Keratinocyte (primary cell): Measurements from ENCODE around the gene ATF7. TPM values are rescaled to one million over a fixed set of nuclear protein-coding genes. Genes with fewer than 3 reads are reported as not detected.

Experiments used
- DNase-seq: peaks from one replicate; pipeline ENCODE4 v3.0.0-alpha.2; 2011; ENCODE audit warnings: low read depth, missing footprints, low spot score
- FAIRE-seq: peaks from 2 replicates; lab custom pipeline; 2011; peaks lifted over from hg19 to GRCh38; lab: Jason Lieb, UNC
- H2AFZ ChIP-seq: 2 replicates; pipeline ENCODE4 v1.6.0; 2012; ENCODE audit warnings: low read length, control low read depth, inconsistent platforms; ENCODE audit not compliant: control insufficient read depth
- H3K27ac ChIP-seq: 2 replicates; pipeline ENCODE4 v1.5.1; 2011; ENCODE audit warnings: low read length; ENCODE audit not compliant: control insufficient read depth, insufficient read depth
- H3K27me3 ChIP-seq: 3 replicates; pipeline ENCODE4 v1.6.0; 2011; ENCODE audit warnings: low read length; ENCODE audit not compliant: control insufficient read depth, insufficient read depth; ENCODE audit errors: extremely low read depth
- H3K36me3 ChIP-seq, 2 experiments: 2 replicates in 1 of 2; 3 replicates in 1 of 2; pipeline ENCODE4 v1.5.1; 2011; ENCODE audit warnings: low read length in 2 of 2, mild to moderate bottlenecking in 1 of 2; ENCODE audit not compliant: control insufficient read depth in 2 of 2, insufficient read depth in 2 of 2; ENCODE audit errors: extremely low read depth in 1 of 2
- H3K4me1 ChIP-seq: 3 replicates; pipeline ENCODE4 v1.5.1; 2011; ENCODE audit warnings: low read length; ENCODE audit not compliant: control insufficient read depth, insufficient read depth; ENCODE audit errors: extremely low read depth
- H3K4me2 ChIP-seq: 3 replicates; pipeline ENCODE4 v1.6.0; 2011; ENCODE audit warnings: low read depth, low read length; ENCODE audit not compliant: control insufficient read depth, insufficient read depth; ENCODE audit errors: extremely low read depth
- H3K4me3 ChIP-seq, 3 experiments: fragments of 200-600 bp in 1 of 3; sonication (generic) in 1 of 3; 2 replicates in 2 of 3; 3 replicates in 1 of 3; pipeline ENCODE4 v1.5.1; 2011 to 2016; ENCODE audit warnings: low read length in 3 of 3, mild to moderate bottlenecking in 3 of 3, control low read depth in 2 of 3, inconsistent platforms in 1 of 3, low read depth in 1 of 3, mixed read lengths in 1 of 3, mixed run types in 1 of 3, moderate library complexity in 1 of 3; ENCODE audit not compliant: control insufficient read depth in 2 of 3, insufficient read depth in 2 of 3; ENCODE audit errors: extremely low read depth in 1 of 3
- H3K79me2 ChIP-seq: 2 replicates; pipeline ENCODE4 v1.6.0; 2012; ENCODE audit warnings: low read length; ENCODE audit not compliant: control insufficient read depth, insufficient read depth
- H3K9ac ChIP-seq: 3 replicates; pipeline ENCODE4 v1.6.0; 2011; ENCODE audit warnings: low read length; ENCODE audit not compliant: control insufficient read depth, insufficient read depth; ENCODE audit errors: extremely low read depth
- H3K9me1 ChIP-seq: 3 replicates; pipeline ENCODE4 v1.6.0; 2011; ENCODE audit warnings: low read length; ENCODE audit not compliant: control insufficient read depth, insufficient read depth; ENCODE audit errors: extremely low read depth
- H3K9me3 ChIP-seq: 2 replicates; pipeline ENCODE4 v1.5.1; 2012; ENCODE audit warnings: low read depth, low read length; ENCODE audit not compliant: control insufficient read depth
- H4K20me1 ChIP-seq: 3 replicates; pipeline ENCODE4 v1.6.0; 2011; ENCODE audit warnings: low read length; ENCODE audit not compliant: control insufficient read depth, insufficient read depth; ENCODE audit errors: extremely low read depth
- CTCF ChIP-seq, 3 experiments: IDR thresholded peaks in 1 of 3; conservative IDR thresholded peaks in 1 of 3; optimal IDR thresholded peaks in 1 of 3; 2 replicates in 2 of 3; 3 replicates in 1 of 3; pipeline versions ENCODE3 to v1.5.1; 2011; ENCODE audit warnings: low read length in 3 of 3, mild to moderate bottlenecking in 3 of 3, moderate library complexity in 2 of 3, control low read depth in 1 of 3, inconsistent platforms in 1 of 3; ENCODE audit not compliant: insufficient read depth in 2 of 3; ENCODE audit errors: extremely low read depth in 1 of 3
- EZH2 ChIP-seq: IDR thresholded peaks from one replicate; pipeline ENCODE4 v1.6.1; 2012; ENCODE audit warnings: inconsistent platforms, mild to moderate bottlenecking, low read length, moderate library complexity
- dilution Hi-C: fragments of 300-500 bp; cut with MboI; formaldehyde crosslinking; loops from one replicate; pipeline ENCODE4 v1.7.0; 2020; ENCODE audit warnings: low sequenced_read_pairs; ENCODE audit not compliant: extremely low pct_ligation_motif_present
- polyA plus RNA-seq, 5 experiments: library from polyadenylated mRNA; depleted of rRNA in 3 of 5; stranded (reverse) in 3 of 5; stranded (forward) in 1 of 5; unstranded in 1 of 5; fragments of >200 nt; gene quantifications; 1 replicate in 1 of 5; 2 replicates in 3 of 5; 3 replicates in 1 of 5; pipeline versions ENCODE4 v1.2.1 to v1.2.3, GENCODE V29; 2011 to 2012; ENCODE audit warnings: missing spikeins in 2 of 5, low read depth in 1 of 5, low replicate concordance in 1 of 5

Gene ATF7
- polyA plus RNA-seq, 1 donor (not counting 4 experiments of a cell fraction or from before 2014, with no cell fraction given): 16.3 TPM

DNA sequence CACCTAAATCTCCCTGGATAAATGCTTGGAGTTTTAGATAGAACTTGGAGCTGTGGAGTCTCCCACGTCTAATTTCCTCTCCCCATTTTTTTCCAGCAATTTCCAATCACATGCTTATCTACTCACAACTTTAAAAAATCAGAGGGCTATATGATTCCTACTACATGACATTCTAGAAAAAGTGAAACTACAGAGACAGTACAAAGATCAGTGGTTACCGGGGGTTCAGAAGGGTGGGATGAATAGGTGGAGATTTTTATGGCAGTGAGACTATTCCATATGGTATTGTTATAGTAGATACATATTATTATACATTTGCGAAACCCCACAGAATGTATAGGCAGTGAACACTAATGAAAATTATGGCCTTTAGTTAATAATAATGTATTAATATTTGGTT lies 35.5 kb downstream of the ATF7 start:
- H3K9me1 ChIP-seq: no peaks in the 10 kb centered on the region
- H3K4me2 ChIP-seq: no peak overlapping the region
- no peak overlapping the region for H3K9ac ChIP-seq
- H3K27ac ChIP-seq: no peak overlapping the region
- no peak for FAIRE-seq
- dilution Hi-C loops: no loop called here
- no peaks in the 10 kb centered on the region for H3K9me3 ChIP-seq
- H3K27me3 ChIP-seq: no peaks in the 10 kb centered on the region
- H3K36me3 ChIP-seq: no peaks in the 10 kb centered on the region
- no peak overlapping the region for H3K4me3 ChIP-seq
- H4K20me1 ChIP-seq: no peaks in the 10 kb centered on the region
- no peak for DNase-seq
- no peak overlapping the region for H2AFZ ChIP-seq
- no peak for TF ChIP-seq CTCF (optimal IDR thresholded peaks at IDR 0.05 in 1 of 3, IDR thresholded peaks at IDR 0.05 in 1 of 3, conservative IDR thresholded peaks at IDR 0.05 in 1 of 3; ENCODE audit: extremely low read depth in 1 of 3, insufficient read depth in 2 of 3, low read length in 3 of 3)
- no peak for TF ChIP-seq EZH2
- H3K4me1 ChIP-seq: peaks cover 8% of the 10 kb centered on the region
- no peaks in the 10 kb centered on the region for H3K79me2 ChIP-seq

DNA sequence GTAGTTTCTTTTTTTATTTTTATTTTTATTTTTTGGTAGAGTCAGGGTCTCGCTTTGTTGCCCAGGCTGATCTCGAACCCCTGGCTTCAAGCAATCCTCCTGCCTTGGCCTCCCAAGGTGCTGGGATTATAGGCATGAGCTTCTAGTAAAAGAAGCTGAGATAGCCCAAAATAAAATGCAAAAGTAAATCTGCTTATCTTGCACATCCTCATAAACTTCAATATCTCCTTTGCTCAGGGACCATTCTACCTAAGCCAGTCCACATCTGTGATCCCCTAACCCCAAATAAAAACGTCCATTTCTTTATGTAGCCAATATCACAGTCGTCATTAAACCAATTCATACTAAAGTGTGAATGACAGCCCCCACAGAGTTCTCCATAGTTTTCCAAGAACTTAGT lies 36.3 kb downstream of the ATF7 start:
- dilution Hi-C loops: no loop called here
- no peaks in the 10 kb centered on the region for H4K20me1 ChIP-seq
- H3K79me2 ChIP-seq: no peaks in the 10 kb centered on the region
- FAIRE-seq (no peak), DNase-seq (no peak)
- H2AFZ ChIP-seq: no peak overlapping the region
- H3K9me1 ChIP-seq: no peaks in the 10 kb centered on the region
- H3K4me3 ChIP-seq: no peak overlapping the region
- H3K4me1 ChIP-seq: peaks cover 2% of the 10 kb centered on the region
- H3K9ac ChIP-seq: no peak overlapping the region
- no peaks in the 10 kb centered on the region for H3K9me3 ChIP-seq
- no peak overlapping the region for H3K27ac ChIP-seq
- no peaks in the 10 kb centered on the region for H3K27me3 ChIP-seq
- H3K4me2 ChIP-seq: no peak overlapping the region
- TF ChIP-seq CTCF (optimal IDR thresholded peaks at IDR 0.05 in 1 of 3, IDR thresholded peaks at IDR 0.05 in 1 of 3, conservative IDR thresholded peaks at IDR 0.05 in 1 of 3; ENCODE audit: extremely low read depth in 1 of 3, insufficient read depth in 2 of 3, low read length in 3 of 3) (no peak), EZH2 (no peak)
- no peaks in the 10 kb centered on the region for H3K36me3 ChIP-seq
